Measurements from ENCODE around the gene HS3ST3A1.

Gene HS3ST3A1

GRCh38 chr17:13491916-13492736, 109.6 kb downstream of the HS3ST3A1 start:
- DNase-seq (ENCODE audit: low read depth) = no peak

DNA sequence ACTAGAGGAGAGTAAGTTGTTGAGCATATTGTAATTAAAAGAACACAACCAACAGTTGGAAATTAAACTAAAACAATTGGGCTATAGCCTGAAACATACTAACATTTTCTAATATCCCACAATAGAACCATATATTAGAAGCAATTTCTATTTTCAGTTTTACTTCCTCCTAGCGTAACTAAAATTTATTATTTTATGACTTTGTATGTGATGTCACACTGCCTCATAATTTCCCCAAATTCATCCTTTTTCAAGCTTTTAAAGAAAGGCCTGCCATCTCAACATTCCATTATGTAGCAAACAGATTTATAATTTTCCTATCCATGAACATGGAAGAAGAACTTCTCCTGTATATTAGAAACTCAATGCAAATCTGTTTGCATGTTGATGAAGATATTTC, 110.2 kb downstream of the HS3ST3A1 start:
- no peak for DNase-seq (ENCODE audit: low read depth)

DNA sequence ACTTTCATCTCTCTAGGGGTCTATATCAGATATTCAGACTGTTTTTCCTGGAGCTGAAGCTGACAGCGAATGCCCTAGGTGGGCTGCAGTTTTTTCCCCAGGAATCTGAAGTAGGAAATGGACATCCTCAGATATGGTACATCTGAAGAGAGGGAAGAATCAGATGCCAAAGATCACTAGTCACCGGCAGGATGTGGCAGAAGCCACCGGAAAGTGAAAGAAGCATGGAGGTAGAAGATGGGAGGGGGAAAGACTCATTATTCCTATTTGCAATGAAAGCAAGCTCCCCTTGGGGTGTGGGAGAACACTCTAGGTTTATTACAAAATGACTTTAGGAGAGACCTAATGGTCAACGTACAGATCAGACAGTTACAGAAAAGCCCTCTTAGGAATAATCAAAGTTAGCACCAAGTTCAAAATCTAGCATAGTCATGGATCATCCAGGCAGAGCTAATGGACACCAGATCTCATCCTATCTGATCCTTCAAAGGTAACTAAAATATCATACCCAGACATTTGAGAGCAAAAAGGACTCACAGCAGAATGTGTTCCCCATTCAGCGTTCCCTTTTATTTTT, 110.7 kb downstream of the HS3ST3A1 start:
- DNase-seq (ENCODE audit: low read depth) = no peak

DNA sequence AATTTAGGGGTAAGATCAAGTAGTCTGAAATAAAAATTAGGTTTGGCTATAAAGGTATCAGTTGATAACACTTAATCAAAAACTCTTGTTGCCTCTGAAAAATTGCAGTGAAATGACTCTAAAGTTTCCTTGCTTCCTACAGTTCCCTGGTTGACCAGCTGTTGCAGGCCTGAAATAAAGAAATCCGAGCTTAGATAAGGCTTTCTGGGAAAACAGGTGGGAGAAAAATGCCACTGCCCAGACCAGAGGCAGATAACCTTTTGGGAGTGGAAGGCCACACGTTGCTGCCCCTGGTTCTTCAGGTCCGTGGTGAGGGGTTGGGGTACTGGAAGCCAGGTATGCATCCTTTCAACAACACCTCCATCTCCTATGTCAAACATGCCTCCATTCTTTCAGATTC, 111.3 kb downstream of the HS3ST3A1 start:
- no peak for DNase-seq (ENCODE audit: low read depth)

DNA sequence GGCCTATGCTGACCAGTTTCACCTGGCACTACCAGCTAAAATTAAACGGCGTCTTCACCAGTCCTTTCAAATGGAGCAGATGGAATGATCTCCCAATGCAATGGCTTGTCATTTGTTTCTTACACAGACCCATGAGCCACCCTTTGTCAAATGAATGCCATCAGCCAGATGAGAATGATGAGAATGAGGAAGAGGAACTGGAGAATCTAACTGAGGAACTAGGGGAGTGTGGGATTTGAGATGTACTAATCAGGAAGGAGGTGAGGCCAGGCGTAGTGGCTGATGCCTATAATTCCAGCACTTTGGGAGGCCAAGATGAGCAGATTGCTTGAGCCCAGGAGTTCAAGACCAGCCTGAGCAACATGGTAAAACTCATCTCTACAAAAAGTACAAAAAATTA, 116.4 kb downstream of the HS3ST3A1 start:
- no peak for DNase-seq (ENCODE audit: low read depth)

- no peak for DNase-seq (ENCODE audit: low read depth)
Measured at GRCh38 chr17:13484020-13484419, 117.7 kb downstream of the HS3ST3A1 start.

GRCh38 chr17:13480877-13481276, 120.9 kb downstream of the HS3ST3A1 start:
- no peak for DNase-seq (ENCODE audit: low read depth)

- no peak for DNase-seq (ENCODE audit: low read depth)
Measured at GRCh38 chr17:13478326-13478830, 123.4 kb downstream of the HS3ST3A1 start.

- no peak for DNase-seq (ENCODE audit: low read depth)
Measured at GRCh38 chr17:13477180-13477611, 124.5 kb downstream of the HS3ST3A1 start.

- no peak for DNase-seq (ENCODE audit: low read depth)
Measured at GRCh38 chr17:13476720-13477119, 125.0 kb downstream of the HS3ST3A1 start.

DNA sequence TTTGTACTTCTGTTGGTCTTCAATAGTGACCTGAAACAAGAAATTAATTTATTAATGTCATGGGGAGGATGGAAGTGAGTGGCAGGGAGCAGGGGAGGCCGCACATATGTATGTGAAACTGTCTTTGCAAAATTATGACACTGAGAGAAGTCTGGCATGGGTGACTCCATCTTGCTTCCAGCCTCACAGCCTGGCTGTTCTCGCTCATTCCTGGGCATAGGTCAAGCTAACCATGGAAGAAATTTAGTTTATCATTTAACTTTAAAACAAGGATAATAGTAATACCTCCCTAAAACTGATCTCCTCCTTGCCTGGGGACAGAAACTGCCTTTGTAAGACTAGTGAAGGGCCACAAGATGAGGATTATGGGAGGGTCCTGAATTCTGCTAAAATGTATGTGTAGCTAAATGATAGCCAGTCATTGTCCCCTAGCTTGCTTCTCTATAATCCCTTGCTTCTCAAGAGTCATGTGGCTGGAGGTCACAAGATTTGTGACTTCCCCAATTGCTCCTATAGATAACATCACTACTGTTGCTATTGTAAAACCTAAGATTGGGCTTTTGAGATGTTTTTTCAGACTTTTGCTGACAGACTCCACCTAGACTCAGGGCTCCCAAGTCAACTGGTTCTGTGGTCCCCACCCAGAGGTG, 126.0 kb downstream of the HS3ST3A1 start:
- no peak for DNase-seq (ENCODE audit: low read depth)

GRCh38 chr17:13474073-13474800, 127.5 kb downstream of the HS3ST3A1 start:
- no peak for DNase-seq (ENCODE audit: low read depth)

DNA sequence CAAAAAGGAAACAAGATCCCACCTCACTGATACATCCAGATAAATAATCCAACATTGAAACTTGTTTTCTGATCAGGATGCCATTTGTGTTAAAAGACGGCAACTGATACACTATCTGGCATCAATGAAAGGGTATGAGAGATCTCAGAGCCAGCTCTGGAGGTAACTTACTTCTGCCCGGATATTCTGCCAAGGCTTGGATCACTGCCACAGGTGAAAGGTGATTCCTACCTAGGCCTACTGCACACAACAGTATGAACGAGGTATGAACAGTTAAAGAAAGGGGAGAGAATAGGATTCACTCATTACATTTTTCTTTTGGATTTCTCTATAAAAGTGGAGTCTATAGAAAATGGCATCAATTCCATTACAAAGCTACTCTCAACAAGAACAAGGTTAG, 136.1 kb downstream of the HS3ST3A1 start:
- no peak for DNase-seq (ENCODE audit: low read depth)

- DNase-seq (ENCODE audit: low read depth) = no peak
Measured at GRCh38 chr17:13462673-13463124, 139.0 kb downstream of the HS3ST3A1 start.

DNA sequence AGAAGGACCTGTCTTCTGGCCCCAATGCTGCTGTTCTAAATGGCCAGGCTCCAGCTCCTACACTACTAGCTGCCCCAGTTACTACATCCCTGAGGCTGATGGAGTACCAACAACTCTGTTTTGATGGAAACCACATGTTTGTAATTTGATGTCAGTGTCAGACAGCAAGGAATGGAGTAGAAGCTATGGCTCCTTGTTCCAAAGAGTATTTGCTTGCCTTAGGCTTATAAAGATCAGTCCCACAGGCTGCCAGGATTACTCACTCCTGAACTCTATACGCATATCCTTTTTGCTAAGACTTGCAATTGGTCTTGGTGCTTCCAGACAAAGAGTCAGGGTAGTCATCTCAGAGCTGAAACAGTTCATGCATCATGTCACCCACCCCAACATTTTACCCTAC, 139.6 kb downstream of the HS3ST3A1 start:
- no peak for DNase-seq (ENCODE audit: low read depth)

DNA sequence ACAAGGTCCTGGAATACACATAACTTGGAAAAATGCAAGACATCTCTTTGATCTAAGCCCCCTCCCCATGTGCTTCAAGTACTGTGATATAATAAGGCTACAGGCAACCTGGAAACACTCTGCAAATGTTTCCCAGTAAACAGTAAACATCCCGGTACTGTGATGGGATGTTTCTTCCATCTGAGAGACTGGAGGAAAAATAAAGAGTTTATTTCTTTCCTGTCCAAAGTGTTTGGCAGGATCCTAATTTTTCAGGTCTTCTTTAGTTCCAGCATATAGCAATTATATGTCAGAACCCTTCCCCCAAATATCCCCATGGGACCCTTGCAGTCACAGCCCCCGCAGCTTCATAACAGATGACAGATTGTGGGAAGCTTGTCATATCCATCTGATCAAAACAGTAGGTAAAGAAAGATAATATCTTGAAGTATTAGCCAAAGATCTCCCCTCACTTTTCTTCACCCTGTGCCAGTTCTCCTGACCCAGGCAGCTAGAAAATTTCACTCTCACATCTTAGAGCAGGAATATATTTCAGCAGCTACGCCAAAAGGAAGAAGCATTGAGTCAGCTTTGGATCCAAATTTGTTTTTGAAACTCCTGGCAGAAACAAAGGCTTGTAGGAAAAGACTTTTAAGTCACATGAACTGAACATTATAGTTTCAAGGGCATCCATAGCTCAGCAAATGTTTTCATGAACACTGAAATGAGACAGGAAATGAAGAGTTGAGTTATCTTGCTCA, 141.3 kb downstream of the HS3ST3A1 start:
- DNase-seq (ENCODE audit: low read depth) = no peak

- no peak for DNase-seq (ENCODE audit: low read depth)
Measured at GRCh38 chr17:13457783-13458182, 143.9 kb downstream of the HS3ST3A1 start.

All from stimulated activated CD8-positive, alpha-beta memory T cell treated with anti-CD3 and anti-CD28 coated beads, Interleukin-12 subunit alpha, Interleukin-12 subunit beta, amount 100 ng/mL, for 4 hours (primary cell).